DND-41 (cell line): Measurements from ENCODE around the gene FKBP8.
A peak's percentile ranks its signal among the peaks of the same experiment; 100 is the strongest.

Experiments used
- CTCF ChIP-seq: IDR thresholded peaks from 2 replicates; pipeline ENCODE4 v1.5.1; 2012; ENCODE audit warnings: borderline replicate concordance, low read length, moderate library complexity, mild to moderate bottlenecking; ENCODE audit not compliant: poor library complexity, severe bottlenecking; ENCODE audit errors: extremely low read depth
- EZH2 ChIP-seq: IDR thresholded peaks from 3 replicates; pipeline ENCODE4 v1.6.1; 2012; ENCODE audit warnings: borderline replicate concordance, low read depth, mild to moderate bottlenecking, moderate library complexity, low read length, inconsistent platforms; ENCODE audit not compliant: severe bottlenecking

GRCh38 chr19:18590273-18591272 is 47.2 kb upstream of the FKBP8 start:
- peak; percentile 29 for TF ChIP-seq CTCF
- TF ChIP-seq EZH2: no peak
